HepG2 (cell line): Measurements from ENCODE around the gene BMI1. TPM values are rescaled to one million over a fixed set of nuclear protein-coding genes. Genes with fewer than 3 reads are reported as not detected.

Experiments
- AFF4 ChIP-seq: sonication (generic); formaldehyde crosslinking; IDR thresholded peaks from 2 replicates; pipeline ENCODE4 v1.4.0; 2020; ENCODE audit warnings: missing genetic modification reagents
- ARNT2 ChIP-seq: sonication (generic); formaldehyde crosslinking; IDR thresholded peaks from 2 replicates; pipeline ENCODE4 v1.8.0; 2022; ENCODE audit warnings: mild to moderate bottlenecking, low read depth, missing genetic modification reagents, moderate library complexity
- BORCS8-MEF2B ChIP-seq: sonication (generic); formaldehyde crosslinking; IDR thresholded peaks from 2 replicates; pipeline ENCODE4 v1.8.0; 2022; ENCODE audit warnings: mild to moderate bottlenecking, missing genetic modification reagents
- BRD4 ChIP-seq: sonication (generic); formaldehyde crosslinking; IDR thresholded peaks from 2 replicates; pipeline ENCODE4 v1.4.0; 2020; ENCODE audit warnings: missing genetic modification reagents
- GABPB1 ChIP-seq: IDR thresholded peaks from 2 replicates; pipeline ENCODE4 v1.6.1; 2016; ENCODE audit warnings: mild to moderate bottlenecking, missing genetic modification reagents, moderate library complexity, missing compliant biosample characterization
- HOXA3 ChIP-seq: sonication (generic); formaldehyde crosslinking; IDR thresholded peaks from 2 replicates; pipeline ENCODE4 v1.5.0; 2020; ENCODE audit warnings: missing genetic modification reagents
- MAZ ChIP-seq, 2 experiments: sonication (generic) in 1 of 2; formaldehyde crosslinking in 1 of 2; IDR thresholded peaks; 2 replicates each; pipeline versions ENCODE4 v1.5.0 to v1.6.1; 2012 to 2020; ENCODE audit warnings: low read depth in 2 of 2, mild to moderate bottlenecking in 2 of 2, borderline replicate concordance in 1 of 2, improper control_type of control experiment in 1 of 2, low read length in 1 of 2, missing genetic modification reagents in 1 of 2, moderate library complexity in 1 of 2
- POLR2G ChIP-seq: fragments of 200-400 bp; formaldehyde crosslinking; IDR thresholded peaks from 2 replicates; pipeline ENCODE4 v1.6.1; 2018; ENCODE audit warnings: mild to moderate bottlenecking, low read depth, low read length, moderate library complexity
- REST ChIP-seq, 2 experiments: IDR thresholded peaks; 2 replicates each; pipeline ENCODE4 v1.6.1; 2011 to 2012; ENCODE audit warnings: low read length in 2 of 2, borderline replicate concordance in 1 of 2, low read depth in 1 of 2, mild to moderate bottlenecking in 1 of 2, moderate library complexity in 1 of 2
- ZBTB14 ChIP-seq: sonication (generic); formaldehyde crosslinking; IDR thresholded peaks from 2 replicates; pipeline ENCODE4 v1.4.0; 2020; ENCODE audit warnings: missing genetic modification reagents
- ZBTB2 ChIP-seq: sonication (generic); formaldehyde crosslinking; IDR thresholded peaks from 2 replicates; pipeline ENCODE4 v1.8.0; 2022; ENCODE audit warnings: low read depth, missing genetic modification reagents
- ZFP91 ChIP-seq: sonication (generic); formaldehyde crosslinking; IDR thresholded peaks from 2 replicates; pipeline ENCODE4 v1.9.0; 2022; ENCODE audit warnings: missing genetic modification reagents, mild to moderate bottlenecking, borderline replicate concordance
- ZMAT5 ChIP-seq: sonication (generic); formaldehyde crosslinking; IDR thresholded peaks from 2 replicates; pipeline ENCODE4 v1.5.0; 2020; ENCODE audit warnings: mild to moderate bottlenecking, low read depth, missing genetic modification reagents, borderline replicate concordance
- polyA plus RNA-seq, 8 experiments: library from polyadenylated mRNA; depleted of rRNA in 3 of 8; stranded (reverse) in 7 of 8; unstranded in 1 of 8; fragments of >200 nt; fragmentation: Illumina TruSeq in 4 of 8; extraction: Trizol in 4 of 8; gene quantifications; 2 replicates each; pipeline versions ENCODE4 v1.2.1 to v1.2.3, GENCODE V29; 2011 to 2016; ENCODE audit warnings: low read depth in 4 of 8, missing spikeins in 1 of 8, mixed read lengths in 1 of 8; ENCODE audit not compliant: insufficient read depth in 1 of 8
- total RNA-seq, 5 experiments: library from RNA; depleted of rRNA; stranded (reverse); fragments of >200 nt; fragmentation: Illumina TruSeq; extraction: Trizol; gene quantifications; 2 replicates each; pipeline ENCODE4 v1.2.3, GENCODE V29; 2016; ENCODE audit warnings: low read depth in 1 of 5

The BMI1 gene
- total and polyA plus RNA-seq, 2 of the 13 experiments (the other 11 are each of a cell fraction or from before 2014, with no cell fraction given) = 30.5 to 44.0 TPM

- TF ChIP-seq AFF4 (CRISPR knock-in tag) (0 out of 2 replicates have a peak, but pooled peaks have one; percentile 37), ZFP91 (CRISPR knock-in tag) (peak; percentile 36; the same call in 1 of the 2 replicates), ZMAT5 (CRISPR knock-in tag) (no peak), ARNT2 (CRISPR knock-in tag) (0 out of 2 replicates have a peak, but pooled peaks have one; percentile 12), ZBTB14 (peak; percentile 67), BORCS8-MEF2B (CRISPR knock-in tag) (peak; percentile 64; the same call in 1 of the 2 replicates), HOXA3 (CRISPR knock-in tag) (no peak), REST (IDR thresholded peaks at IDR 0.05; ENCODE audit: borderline replicate concordance in 1 of 2, low read depth in 1 of 2, low read length in 2 of 2) (peak in 1 of 2 experiments; percentile 38; a peak in 1 of 4 replicates), BRD4 (CRISPR knock-in tag) (0 out of 2 replicates have a peak, but pooled peaks have one; percentile 35), MAZ (IDR thresholded peaks at IDR 0.05; ENCODE audit: borderline replicate concordance, low read depth, low read length) (0 out of 2 replicates have a peak, but pooled peaks have one; percentile 18), MAZ (CRISPR knock-in tag; IDR thresholded peaks at IDR 0.05; ENCODE audit: low read depth) (peak; percentile 67; the same call in 1 of the 2 replicates), GABPB1 (CRISPR knock-in tag) (peak; percentile 56; the same call in 1 of the 2 replicates), ZBTB2 (0 out of 2 replicates have a peak, but pooled peaks have one; percentile 42), POLR2G (peak; percentile 80)
These were observed 441 bp downstream of the BMI1 start (continued) for GRCh38 chr10:22321156-22321923.
